Neutrophil (primary cell): ENCODE measurements around the gene PKM.

Source experiments
- H3K27ac ChIP-seq: fragments of 200-600 bp; sonication (generic); 2 replicates; pipeline ENCODE4 v1.5.1; 2016; ENCODE audit warnings: mild to moderate bottlenecking, moderate library complexity
- H3K27me3 ChIP-seq: fragments of 200-600 bp; sonication (generic); 2 replicates; pipeline ENCODE4 v1.6.0; 2016; ENCODE audit warnings: mild to moderate bottlenecking
- H3K36me3 ChIP-seq: fragments of 200-600 bp; sonication (generic); 2 replicates; pipeline ENCODE4 v1.5.1; 2017
- H3K4me1 ChIP-seq, 2 experiments: fragments of 200-600 bp in 1 of 2; sonication (generic) in 1 of 2; 1 replicate in 1 of 2; 2 replicates in 1 of 2; pipeline versions ENCODE4 v1.5.1 to v1.6.1; 2013 to 2016; ENCODE audit warnings: low read depth in 1 of 2, low read length in 1 of 2, mild to moderate bottlenecking in 1 of 2, moderate library complexity in 1 of 2; ENCODE audit not compliant: control insufficient read depth in 1 of 2, insufficient read depth in 1 of 2
- H3K4me3 ChIP-seq, 2 experiments: fragments of 200-600 bp in 1 of 2; sonication (generic) in 1 of 2; 1 replicate in 1 of 2; 2 replicates in 1 of 2; pipeline ENCODE4 v1.5.1; 2013 to 2016; ENCODE audit warnings: low read depth in 1 of 2, low read length in 1 of 2, mild to moderate bottlenecking in 1 of 2, moderate library complexity in 1 of 2
- H3K9me3 ChIP-seq: fragments of 200-600 bp; sonication (generic); 2 replicates; pipeline ENCODE4 v1.5.1; 2016
- TF ChIP-seq, protein P1 (sequence below): fragments of 200-600 bp; sonication (generic); IDR thresholded peaks from 2 replicates; pipeline ENCODE4 v1.5.1; 2016; ENCODE audit warnings: antibody characterized with exemption

PKM gene

DNA sequence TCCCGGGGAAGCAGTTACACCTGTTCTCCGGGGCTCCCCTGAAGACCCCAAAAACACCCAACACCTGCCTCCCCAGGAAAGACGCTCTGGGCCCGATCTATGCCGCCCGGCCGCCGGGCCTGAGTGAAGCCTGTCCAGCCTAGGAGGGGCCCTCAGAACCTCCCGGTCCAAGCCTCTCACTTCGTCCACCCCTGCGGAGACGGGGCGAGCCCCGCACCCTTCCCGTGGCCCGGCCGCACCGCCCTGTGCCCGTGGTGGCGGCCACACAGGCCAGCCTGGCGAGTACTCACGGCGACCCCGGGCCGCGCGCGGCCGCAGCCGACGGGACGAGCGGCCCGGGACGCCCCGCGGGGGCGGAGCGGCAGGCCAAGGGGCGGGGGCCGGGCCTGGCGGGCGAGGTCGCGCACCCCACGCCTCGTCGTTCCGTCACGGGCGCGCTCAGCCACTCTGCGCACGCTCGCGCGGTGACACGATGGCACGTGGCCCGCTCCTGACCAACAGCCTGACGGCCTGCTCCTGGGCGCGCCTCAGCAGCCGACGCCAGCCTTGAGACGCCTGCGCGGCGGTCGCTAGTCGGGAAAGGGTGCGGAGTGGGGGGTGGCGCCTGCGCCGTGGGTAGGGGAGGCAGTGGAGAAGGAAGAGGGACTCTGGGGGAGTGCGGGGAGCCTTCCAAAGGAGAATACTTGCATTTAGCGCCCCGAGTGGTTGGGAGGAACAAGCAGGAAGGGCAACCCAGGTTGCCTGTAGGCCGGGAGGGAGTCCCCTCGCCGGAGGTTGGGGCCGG, 41.4 kb upstream of the PKM start, which contains the start of gene PARP6:
TSS of gene PARP6 (minus strand) at position 342 of the 784 bp plus-strand sequence. CDS start 5,077 bp downstream, outside the sequence.
- H3K9me3 ChIP-seq = no peaks in the 10 kb centered on the region
- H3K4me3 ChIP-seq = peak within 1 kb of the TSS; percentile 83 to 85
- peak within 1 kb of the TSS; percentile 90 for H3K27ac ChIP-seq
- TF ChIP-seq, protein P1, sequence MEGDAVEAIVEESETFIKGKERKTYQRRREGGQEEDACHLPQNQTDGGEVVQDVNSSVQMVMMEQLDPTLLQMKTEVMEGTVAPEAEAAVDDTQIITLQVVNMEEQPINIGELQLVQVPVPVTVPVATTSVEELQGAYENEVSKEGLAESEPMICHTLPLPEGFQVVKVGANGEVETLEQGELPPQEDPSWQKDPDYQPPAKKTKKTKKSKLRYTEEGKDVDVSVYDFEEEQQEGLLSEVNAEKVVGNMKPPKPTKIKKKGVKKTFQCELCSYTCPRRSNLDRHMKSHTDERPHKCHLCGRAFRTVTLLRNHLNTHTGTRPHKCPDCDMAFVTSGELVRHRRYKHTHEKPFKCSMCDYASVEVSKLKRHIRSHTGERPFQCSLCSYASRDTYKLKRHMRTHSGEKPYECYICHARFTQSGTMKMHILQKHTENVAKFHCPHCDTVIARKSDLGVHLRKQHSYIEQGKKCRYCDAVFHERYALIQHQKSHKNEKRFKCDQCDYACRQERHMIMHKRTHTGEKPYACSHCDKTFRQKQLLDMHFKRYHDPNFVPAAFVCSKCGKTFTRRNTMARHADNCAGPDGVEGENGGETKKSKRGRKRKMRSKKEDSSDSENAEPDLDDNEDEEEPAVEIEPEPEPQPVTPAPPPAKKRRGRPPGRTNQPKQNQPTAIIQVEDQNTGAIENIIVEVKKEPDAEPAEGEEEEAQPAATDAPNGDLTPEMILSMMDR = peak; percentile 68
- no peaks in the 10 kb centered on the region for H3K27me3 ChIP-seq
- H3K36me3 ChIP-seq = peaks cover 9% of the 10 kb centered on the region
- peaks cover 21 to 26% of the 10 kb centered on the region in 2 experiments for H3K4me1 ChIP-seq

DNA sequence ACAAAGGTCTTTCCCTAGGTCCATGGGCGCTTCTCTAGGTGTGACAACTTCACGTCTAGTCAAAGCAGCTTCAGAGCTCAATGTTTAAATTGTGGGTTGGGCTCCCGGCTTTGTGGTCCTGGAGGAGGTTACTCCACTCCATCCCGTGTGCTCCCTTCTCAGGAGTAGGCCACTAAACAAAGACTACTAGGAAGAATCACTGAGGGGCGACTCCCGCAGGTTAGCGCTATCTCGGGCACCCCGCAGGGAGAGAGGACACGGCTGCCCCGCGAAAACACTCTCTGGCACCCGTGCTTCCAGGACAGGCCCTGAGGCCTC, 40.9 kb upstream of the PKM start:
- TF ChIP-seq, protein P1 = no peak
- H3K9me3 ChIP-seq = no peaks in the 10 kb centered on the region
- H3K4me3 ChIP-seq = peak overlapping the region; percentile 83 to 85
- no peaks in the 10 kb centered on the region for H3K27me3 ChIP-seq
- peaks cover 15% of the 10 kb centered on the region for H3K36me3 ChIP-seq
- H3K4me1 ChIP-seq = peaks cover 21 to 26% of the 10 kb centered on the region in 2 experiments
- peak overlapping the region; percentile 90 for H3K27ac ChIP-seq

DNA sequence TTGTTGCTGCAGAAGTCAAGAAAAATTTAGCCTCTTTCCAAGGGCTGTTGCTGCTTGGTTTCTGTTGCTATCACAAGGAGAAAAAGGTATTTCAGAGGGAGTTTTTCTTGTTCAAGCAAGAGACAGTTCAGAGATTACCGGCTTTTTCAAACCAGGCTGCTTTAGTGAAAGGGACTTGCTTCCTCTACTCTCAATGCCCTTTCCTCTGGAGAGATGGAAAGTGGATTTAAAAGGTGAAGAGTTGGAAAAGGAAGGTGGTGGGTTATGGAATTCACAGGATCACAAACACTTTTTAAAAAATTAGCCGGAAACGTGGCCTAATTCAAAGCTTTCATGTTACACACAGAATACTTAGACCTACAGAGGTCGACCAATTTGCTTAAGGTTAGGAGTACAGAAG, 40.2 kb upstream of the PKM start:
- TF ChIP-seq, protein P1 = no peak

DNA sequence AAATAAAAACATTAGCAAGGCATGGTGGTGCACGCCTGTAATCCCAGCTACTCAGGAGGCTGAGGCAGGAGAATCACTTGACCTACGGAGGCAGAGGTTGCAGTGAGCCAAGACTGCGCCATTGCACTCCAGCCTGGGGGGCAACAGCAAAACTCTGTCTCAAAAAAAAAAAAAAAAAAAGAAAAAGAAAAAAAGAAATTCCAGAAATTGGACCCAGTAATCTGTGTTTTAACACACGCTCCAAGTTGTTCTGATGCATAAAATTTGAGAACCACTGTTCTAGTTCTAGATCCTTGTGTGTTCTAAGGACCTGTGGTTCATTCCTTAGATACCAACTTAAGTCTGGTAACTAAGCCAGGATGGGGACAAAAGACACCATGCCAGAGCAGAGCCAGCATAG, 38.7 kb upstream of the PKM start:
- Histone ChIP-seq H3K27me3 (no peaks in the 10 kb centered on the region), H3K4me1 (peaks cover 21 to 26% of the 10 kb centered on the region in 2 experiments), H3K9me3 (no peaks in the 10 kb centered on the region), H3K4me3 (no peak overlapping the region), H3K36me3 (peaks cover 36% of the 10 kb centered on the region), H3K27ac (no peak overlapping the region)
- TF ChIP-seq, protein P1 = no peak

More for the DNA sequence above, 40.2 kb upstream of the PKM start:
- peaks cover 21 to 26% of the 10 kb centered on the region in 2 experiments for H3K4me1 ChIP-seq
- peaks cover 21% of the 10 kb centered on the region for H3K36me3 ChIP-seq
- H3K9me3 ChIP-seq = no peaks in the 10 kb centered on the region
- peak overlapping the region; percentile 90 for H3K27ac ChIP-seq
- H3K4me3 ChIP-seq = peak overlapping the region in 1 of 2 experiments; percentile 83
- H3K27me3 ChIP-seq = no peaks in the 10 kb centered on the region

DNA sequence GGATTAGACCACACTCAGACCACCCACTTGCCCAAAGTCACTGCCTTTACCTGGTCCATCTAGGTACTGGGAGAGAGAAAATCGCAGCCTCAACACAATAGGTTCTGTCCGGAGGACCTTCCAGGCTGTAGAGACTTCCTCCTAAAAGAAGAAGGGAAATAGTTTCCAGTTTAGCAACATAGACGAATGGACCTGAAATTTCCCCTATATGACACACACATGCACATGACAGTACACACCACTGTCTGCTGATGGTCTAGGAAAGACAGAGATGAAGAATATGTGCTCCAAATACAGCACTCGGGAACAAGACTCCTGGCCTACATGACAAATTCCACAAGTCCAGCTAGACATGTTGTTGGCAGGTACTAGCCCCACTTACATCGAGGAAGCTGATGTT, 34.0 kb upstream of the PKM start:
- peaks cover 83% of the 10 kb centered on the region for H3K36me3 ChIP-seq
- no peak overlapping the region for H3K27ac ChIP-seq
- no peak overlapping the region for H3K4me3 ChIP-seq
- TF ChIP-seq, protein P1 = no peak
- no peaks in the 10 kb centered on the region for H3K27me3 ChIP-seq
- no peaks in the 10 kb centered on the region for H3K9me3 ChIP-seq
- H3K4me1 ChIP-seq = peaks cover under 1 to 2% of the 10 kb centered on the region in 2 experiments
